Hypothalamus (tissue), 51 donors: ENCODE results near the gene PTPN14.

Experiments used
- DNase-seq, 51 donors: peaks; one replicate each; lab custom pipeline; 2025; lab: John Stamatoyannopoulos, UW

PTPN14 gene

DNA sequence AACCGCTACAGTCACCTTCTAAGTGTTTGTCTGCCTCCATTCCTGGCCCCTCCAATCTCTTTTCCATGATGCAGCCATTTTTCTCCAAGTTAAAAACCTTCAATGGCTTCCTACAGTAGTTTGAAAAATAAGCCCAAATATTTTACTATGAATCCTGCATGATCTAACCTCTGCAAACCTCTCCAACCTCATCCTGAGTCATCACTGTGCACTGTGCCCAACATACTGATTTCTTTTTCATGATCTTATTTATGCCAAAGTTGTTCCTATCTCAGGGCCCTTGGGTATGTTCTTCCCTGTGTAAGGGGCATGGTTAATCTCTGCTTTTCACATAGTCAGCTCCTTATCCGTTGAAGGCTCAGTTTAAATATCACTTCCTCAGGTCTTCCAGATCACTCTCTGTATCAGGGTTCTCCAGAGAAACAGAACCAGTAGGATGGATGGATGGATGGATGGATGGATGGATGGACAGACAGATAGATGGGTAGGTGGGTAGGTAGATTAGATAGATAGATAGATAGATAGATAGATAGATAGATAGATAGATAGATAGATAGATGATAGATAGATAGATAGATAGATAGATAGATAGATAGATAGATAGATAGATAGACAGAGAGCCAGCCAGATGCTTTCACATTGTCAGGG, 18.1 kb upstream of the PTPN14 start:
- DNase-seq: no peak

DNA sequence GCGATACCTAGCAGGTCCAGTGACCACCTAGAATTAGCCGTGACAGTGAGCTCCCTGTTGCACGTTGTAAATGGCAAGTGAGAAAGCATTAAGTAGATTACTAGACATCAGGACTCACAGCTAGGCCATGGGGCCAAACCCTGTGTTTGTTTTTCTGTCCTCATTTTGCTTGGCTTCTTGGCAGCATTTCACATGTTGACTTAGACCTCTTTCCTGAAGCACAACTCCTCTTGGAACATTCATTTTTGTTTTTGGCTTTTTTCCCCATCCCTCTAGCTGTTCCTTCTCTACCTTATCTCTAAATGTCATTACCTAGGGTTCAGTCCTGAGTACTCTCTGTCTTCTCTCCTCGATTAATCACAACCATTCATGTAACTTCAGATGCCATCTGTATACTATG, 16.9 kb upstream of the PTPN14 start:
- DNase-seq: no peak

DNA sequence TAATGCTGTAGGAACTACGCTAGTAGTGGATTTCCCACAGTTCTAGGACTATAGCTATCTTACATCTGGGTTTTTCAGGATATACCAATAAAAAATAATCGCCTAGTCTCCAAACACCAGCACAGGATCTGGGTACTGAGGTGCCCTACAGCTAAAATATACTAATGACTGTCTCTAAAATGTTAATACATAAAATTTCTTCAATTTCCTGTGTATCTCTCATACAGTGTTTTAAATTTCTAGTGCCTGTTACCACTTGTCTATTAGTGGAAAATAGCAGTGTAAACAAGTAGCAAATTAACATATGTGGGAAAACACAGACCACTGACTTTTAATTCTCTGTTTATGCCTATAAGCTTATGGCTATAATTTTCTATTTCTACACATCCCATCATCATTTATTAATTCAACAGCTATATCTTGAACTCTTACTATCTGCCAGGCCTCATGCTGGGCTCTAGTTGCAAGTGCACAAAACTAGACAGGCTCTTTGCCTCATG, 16.1 kb upstream of the PTPN14 start:
- DNase-seq: no peak

- no peak for DNase-seq
Observed at GRCh38 chr1:214566158-214567104, 15.0 kb upstream of the PTPN14 start.

GRCh38 chr1:214565310-214565709, 13.9 kb upstream of the PTPN14 start:
- DNase-seq: no peak

DNA sequence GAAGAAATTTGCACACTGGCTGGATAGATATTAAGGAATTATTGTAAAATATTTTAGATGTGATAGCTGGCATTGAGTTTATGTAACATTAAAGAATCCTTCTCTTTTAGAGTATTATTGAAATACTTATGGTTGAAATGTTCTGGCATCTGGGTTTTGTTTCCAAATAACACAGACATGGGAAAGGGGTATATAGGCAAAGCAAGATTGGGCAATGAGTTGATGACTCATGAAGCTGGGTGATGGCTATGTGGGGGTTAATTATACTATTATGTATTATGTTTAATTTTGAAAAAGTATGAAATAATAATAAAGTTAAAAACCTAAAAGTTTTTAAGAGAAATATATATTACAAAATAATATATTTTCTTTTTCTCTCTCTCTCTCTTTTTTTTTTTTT, 12.5 kb upstream of the PTPN14 start:
- DNase-seq: no peak

DNA sequence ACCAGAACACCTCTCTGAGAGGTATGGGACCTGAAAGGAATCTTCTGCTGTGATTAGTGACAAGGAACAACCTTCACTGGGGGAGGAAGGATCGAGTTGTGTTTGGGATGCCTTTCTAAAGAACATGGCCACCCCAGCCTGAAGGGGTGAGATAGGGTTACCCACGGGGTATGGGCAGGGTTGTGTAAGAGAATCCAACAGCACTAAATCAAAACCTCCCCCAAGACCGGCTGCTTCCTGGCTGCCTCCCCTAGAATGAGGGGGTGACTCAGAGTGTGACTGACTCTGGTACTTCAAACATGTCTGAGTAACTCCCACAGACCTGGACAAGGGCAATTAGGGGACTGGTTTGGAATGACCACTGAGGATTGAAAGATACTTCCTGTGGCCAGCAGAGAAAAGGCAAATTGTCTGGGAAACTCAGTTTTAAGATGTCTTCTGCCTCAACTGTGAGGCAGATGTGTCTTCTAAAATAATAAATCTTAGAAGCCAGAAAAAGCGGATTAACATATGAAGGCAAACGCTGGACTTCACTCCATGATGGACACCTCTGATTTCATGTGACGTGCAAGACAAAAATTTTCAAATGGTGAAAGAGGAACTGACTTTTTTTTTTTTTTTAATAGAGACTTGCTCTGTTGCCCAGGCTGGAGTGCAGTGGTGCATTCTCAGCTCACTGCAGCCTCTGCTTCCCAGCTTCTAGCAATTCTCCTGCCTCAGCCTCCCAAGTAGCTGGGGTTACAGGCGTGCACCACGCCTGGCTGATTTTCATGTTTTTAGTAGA, 6.7 kb upstream of the PTPN14 start:
- DNase-seq: no peak

GRCh38 chr1:214553142-214553710, 1.8 kb upstream of the PTPN14 start:
- DNase-seq: no peak

DNA sequence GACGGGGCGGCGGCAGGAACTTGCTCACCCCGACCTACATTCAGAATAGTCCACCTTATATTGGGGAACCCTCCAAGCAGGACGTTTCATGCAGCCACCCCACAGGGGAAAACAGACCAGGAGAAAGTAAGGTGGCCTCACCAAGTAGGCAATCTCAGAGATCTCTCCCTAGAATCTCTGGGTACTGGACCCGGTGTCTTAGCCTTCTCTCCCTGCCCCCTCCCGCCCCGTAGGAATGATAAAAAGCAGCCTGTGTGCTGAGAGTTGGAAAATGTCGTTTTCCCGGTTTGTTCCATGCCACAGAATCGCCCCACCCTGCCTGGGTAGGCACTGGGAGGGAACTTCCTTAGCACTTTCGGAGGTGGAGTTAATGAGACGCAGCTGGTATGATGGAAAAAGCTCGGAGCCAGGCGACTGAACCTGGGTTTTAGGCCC, 789 bp upstream of the PTPN14 start:
- peak in 5 of 51 donors; percentile 6 to 48 (median 8) for DNase-seq

GRCh38 chr1:214550857-214551435, 456 bp downstream of the PTPN14 start:
- peak in 13 of 51 donors; percentile 17 to 52 (median 37) for DNase-seq

- no peak for DNase-seq
Observed at GRCh38 chr1:214550013-214550856, 1.2 kb downstream of the PTPN14 start.

DNA sequence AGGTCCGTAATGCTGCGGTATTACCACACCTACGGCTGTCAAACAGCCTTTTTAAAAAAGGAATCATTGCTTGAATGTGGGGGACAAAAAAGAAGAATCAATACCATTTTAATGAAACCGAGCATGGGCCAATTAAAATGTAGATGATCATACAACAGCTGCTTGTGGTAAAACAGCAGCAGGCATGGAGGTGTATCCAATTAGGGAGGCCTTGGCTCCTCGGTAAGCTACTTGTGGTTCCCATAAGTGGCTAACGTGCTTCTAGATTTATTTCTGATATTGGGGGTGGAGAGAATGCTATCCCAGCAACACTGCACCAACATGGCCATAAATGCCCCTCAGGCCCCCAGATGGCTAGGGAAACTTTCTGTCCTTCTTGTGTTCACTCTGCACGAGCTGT, 1.8 kb downstream of the PTPN14 start:
- no peak for DNase-seq

GRCh38 chr1:214548988-214549387, 2.4 kb downstream of the PTPN14 start:
- peak in 19 of 51 donors; percentile 5 to 41 (median 15) for DNase-seq

DNA sequence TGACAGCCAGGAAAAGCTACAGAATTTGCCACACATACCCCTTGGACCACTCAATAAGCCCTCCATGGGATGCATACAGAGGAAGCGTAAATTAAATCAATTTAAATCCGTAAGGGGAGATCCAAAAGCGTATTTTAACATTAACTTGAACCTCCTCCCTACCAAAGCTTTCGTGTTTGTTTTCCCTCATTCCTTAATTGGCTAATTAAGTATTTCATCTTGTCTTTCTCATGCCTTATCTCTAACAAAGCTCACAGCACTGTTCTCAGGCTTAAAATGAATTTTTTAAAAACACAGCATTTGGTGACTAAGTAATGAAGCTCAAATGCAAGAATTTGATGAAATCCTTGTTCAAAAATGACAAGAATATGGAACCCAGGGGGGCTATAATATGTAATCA, 3.1 kb downstream of the PTPN14 start:
- no peak for DNase-seq

- no peak for DNase-seq
Observed at GRCh38 chr1:214547747-214548146, 3.7 kb downstream of the PTPN14 start.

DNA sequence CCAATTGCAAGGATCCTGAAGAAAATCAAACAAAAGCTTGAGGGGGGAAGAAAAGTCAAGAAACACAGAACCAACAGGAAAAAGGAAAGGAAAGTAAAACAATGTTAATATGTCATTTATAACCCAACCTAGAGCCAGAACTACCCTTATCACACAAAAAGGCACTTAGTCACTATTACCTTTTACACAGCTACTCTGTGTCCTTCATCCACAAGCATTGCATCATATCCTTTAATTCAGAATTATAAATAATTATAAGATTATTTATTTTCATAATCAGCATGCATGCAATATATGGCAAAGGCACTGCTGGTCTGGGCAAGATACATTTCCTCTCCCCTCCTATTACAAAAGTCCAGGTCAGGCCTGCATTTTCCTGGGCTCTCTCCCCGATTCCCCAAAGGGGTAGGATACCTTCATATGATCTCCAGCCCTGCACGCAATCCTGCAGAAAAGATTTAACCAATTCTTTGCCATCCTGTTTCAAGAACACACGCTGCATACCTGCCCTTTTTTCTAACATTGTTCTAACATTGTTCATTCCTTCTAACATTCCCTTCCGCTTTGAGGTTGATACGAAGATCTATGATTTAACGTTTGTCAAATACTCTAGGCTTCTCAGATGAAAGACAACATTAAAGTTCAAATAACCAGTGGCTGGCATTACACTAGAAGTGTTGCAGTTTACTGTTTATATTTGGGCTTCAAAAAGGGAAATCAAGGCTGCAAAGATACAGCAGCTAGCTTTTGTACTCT, 4.3 kb downstream of the PTPN14 start:
- no peak for DNase-seq

GRCh38 chr1:214546084-214546483, 5.3 kb downstream of the PTPN14 start:
- DNase-seq: no peak

DNA sequence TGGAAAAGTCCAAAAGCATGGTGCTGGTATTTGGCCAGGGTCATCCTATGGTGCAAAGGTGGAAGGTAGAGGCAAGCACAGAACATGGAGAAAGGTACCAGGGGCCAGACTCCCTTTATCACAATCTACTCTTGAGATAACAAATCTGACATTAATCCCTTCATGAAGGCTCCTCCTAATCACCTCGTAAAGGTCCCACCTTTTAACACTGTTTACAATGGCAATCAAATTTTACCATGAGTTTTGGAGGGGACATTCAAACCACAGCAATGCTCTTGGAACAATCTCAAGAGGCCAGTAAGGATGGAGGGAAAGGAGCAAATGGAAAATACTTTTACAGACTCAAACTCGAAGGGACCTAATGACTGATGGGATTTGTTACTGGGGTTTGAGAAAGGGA, 6.1 kb downstream of the PTPN14 start:
- no peak for DNase-seq

DNA sequence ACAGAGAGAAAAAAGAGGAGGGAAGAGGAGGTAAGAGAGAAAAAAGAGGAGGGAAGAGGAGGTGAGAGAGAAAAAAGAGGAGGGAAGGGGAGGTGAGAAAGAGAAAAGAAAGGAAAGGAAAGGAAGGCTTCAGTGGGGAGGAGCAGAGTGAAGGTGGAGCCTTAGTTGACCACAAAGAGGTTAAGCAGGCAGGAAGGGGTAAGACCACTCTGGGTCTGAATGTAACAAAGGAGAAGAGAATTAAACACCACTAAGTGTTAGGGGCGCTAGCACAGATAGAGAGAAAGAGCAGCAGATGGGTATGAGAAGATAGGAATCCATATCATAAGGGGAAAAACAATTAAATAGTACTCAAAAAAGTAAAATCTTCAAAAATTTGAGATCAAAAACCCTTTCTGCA, 6.6 kb downstream of the PTPN14 start:
- no peak for DNase-seq
